ENCODE data around the gene TGFBR3. TPM values are rescaled to one million over a fixed set of nuclear protein-coding genes. Genes with fewer than 3 reads are reported as not detected.

TGFBR3 gene
- total RNA-seq, 1 experiment from 2014 or later = 14.5 TPM

DNA sequence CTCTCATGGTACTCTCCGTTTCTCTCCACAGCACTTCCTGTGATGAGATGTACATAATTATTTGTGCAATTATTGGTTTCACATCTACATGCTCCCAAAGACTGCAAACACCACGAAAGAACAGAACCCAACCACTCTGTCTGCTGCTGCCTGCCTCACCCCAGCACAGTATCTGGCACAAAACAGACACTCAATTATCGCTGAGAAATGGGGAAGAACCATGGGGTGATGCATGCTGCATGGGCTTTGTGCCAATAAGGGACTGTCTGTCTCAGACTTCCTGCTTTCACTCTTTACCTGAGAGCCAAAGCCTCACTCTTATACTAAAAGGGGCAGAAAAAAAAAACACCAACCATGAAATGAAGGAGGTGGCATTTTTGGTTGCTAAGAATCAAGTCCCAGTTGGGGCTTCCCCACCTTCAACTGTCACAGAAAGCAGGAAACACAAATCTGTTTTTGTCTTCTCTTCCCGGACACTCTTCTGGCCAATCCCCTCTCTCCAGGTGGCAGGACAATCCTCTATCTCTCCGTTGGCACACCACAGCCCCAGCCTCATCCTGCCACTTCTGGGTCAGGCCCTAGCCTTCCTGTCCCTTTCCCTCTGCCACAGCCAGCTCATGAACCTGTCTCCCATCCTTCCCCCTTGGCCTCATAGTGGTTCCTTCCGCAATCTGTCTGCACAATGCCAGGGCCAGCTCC is 82.0 kb downstream of the TGFBR3 start:
- no peak for DNase-seq (ENCODE audit: low read depth, low spot score)
- peaks cover 8% of the 10 kb centered on the region; the same call in 1 of the 2 replicates for H3K4me1 ChIP-seq (ENCODE audit: control insufficient read depth, insufficient read depth, low read length)
- BruUV-seq (replicated peaks) = no TSS peak
- in situ Hi-C loops (cut with HindIII; ENCODE audit: low pct_unique_long_range_greater_than_20kb, low sequenced_read_pairs) (no loop called here), intact Hi-C loops (cut with micrococcal nuclease; ENCODE audit: unreplicated experiment) (no loop called here)
- no peak for TF ChIP-seq SIN3A (IDR thresholded peaks at IDR 0.05; ENCODE audit: borderline replicate concordance, insufficient read depth, low read depth, low read length)
- no peak for TF ChIP-seq CTCF (IDR thresholded peaks at IDR 0.05)
- no peak for TF ChIP-seq TCF7L2 (IDR thresholded peaks at IDR 0.05; ENCODE audit: low read depth, low read length)
- TF ChIP-seq, protein P1, sequence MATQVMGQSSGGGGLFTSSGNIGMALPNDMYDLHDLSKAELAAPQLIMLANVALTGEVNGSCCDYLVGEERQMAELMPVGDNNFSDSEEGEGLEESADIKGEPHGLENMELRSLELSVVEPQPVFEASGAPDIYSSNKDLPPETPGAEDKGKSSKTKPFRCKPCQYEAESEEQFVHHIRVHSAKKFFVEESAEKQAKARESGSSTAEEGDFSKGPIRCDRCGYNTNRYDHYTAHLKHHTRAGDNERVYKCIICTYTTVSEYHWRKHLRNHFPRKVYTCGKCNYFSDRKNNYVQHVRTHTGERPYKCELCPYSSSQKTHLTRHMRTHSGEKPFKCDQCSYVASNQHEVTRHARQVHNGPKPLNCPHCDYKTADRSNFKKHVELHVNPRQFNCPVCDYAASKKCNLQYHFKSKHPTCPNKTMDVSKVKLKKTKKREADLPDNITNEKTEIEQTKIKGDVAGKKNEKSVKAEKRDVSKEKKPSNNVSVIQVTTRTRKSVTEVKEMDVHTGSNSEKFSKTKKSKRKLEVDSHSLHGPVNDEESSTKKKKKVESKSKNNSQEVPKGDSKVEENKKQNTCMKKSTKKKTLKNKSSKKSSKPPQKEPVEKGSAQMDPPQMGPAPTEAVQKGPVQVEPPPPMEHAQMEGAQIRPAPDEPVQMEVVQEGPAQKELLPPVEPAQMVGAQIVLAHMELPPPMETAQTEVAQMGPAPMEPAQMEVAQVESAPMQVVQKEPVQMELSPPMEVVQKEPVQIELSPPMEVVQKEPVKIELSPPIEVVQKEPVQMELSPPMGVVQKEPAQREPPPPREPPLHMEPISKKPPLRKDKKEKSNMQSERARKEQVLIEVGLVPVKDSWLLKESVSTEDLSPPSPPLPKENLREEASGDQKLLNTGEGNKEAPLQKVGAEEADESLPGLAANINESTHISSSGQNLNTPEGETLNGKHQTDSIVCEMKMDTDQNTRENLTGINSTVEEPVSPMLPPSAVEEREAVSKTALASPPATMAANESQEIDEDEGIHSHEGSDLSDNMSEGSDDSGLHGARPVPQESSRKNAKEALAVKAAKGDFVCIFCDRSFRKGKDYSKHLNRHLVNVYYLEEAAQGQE (IDR thresholded peaks at IDR 0.05; ENCODE audit: insufficient read depth in 1 of 2, low read depth in 2 of 2, low read length in 1 of 2) = no peak
- no peak for TF ChIP-seq POLR2AphosphoS5 (IDR thresholded peaks at IDR 0.05; ENCODE audit: low read depth, low read length)
- H3K27ac ChIP-seq (ENCODE audit: low read length) = peak overlapping the region; percentile 29; the same call in 1 of the 2 replicates
- H3K9me3 ChIP-seq (ENCODE audit: control insufficient read depth, insufficient read depth, low read depth, low read length) = no peaks in the 10 kb centered on the region
- ChIA-PET CTCF (no interaction called here), POLR2A (interaction anchor here (0.6 kb wide), 1 partner anchor 55 kb away, joined by 5 read pairs; no protein-coding TSS in a partner anchor)
- ATAC-seq = no peak
- H3K36me3 ChIP-seq (ENCODE audit: control insufficient read depth, insufficient read depth, low read length) = no peaks in the 10 kb centered on the region
- H3K27me3 ChIP-seq (ENCODE audit: control insufficient read depth, insufficient read depth, low read length) = no peaks in the 10 kb centered on the region
- no peak overlapping the region for H3K4me3 ChIP-seq (ENCODE audit: low read depth in 2 of 2, low read length in 2 of 2)

DNA sequence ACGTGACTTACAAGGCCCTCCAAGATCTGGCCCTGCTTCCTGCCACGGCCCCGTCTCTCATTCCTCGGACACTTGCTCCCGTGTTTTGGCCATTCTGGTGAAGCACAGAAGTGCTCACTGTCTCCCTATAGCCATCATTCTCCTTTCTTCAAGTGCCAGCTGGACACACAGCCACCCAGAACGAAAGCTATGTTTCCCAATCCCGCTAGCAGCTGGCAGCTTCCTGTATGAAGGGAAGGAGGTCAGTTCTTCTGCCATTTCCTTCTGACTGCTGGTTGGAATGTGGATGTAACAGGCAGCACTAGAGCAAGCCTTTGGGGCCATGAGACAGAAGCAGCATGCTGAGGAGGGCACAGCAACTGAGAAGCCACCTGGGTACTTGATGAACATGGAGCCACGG is 82.8 kb downstream of the TGFBR3 start:
- ChIA-PET POLR2A (no interaction called here), CTCF (no interaction called here)
- Histone ChIP-seq H3K9me3 (ENCODE audit: control insufficient read depth, insufficient read depth, low read depth, low read length) (no peaks in the 10 kb centered on the region), H3K27ac (ENCODE audit: low read length) (no peak overlapping the region), H3K36me3 (ENCODE audit: control insufficient read depth, insufficient read depth, low read length) (no peaks in the 10 kb centered on the region), H3K4me3 (ENCODE audit: low read depth in 2 of 2, low read length in 2 of 2) (no peak overlapping the region), H3K4me1 (ENCODE audit: control insufficient read depth, insufficient read depth, low read length) (peaks cover 7% of the 10 kb centered on the region; the same call in 1 of the 2 replicates), H3K27me3 (ENCODE audit: control insufficient read depth, insufficient read depth, low read length) (no peaks in the 10 kb centered on the region)
- ATAC-seq (no peak), DNase-seq (ENCODE audit: low read depth, low spot score) (no peak)
- intact Hi-C loops (cut with micrococcal nuclease; ENCODE audit: unreplicated experiment) (no loop called here), in situ Hi-C loops (cut with HindIII; ENCODE audit: low pct_unique_long_range_greater_than_20kb, low sequenced_read_pairs) (no loop called here)
- no peak for TF ChIP-seq TCF7L2 (IDR thresholded peaks at IDR 0.05; ENCODE audit: low read depth, low read length)
- no peak for TF ChIP-seq POLR2AphosphoS5 (IDR thresholded peaks at IDR 0.05; ENCODE audit: low read depth, low read length)
- no peak for TF ChIP-seq CTCF (IDR thresholded peaks at IDR 0.05)
- TF ChIP-seq, protein P1 (IDR thresholded peaks at IDR 0.05; ENCODE audit: insufficient read depth in 1 of 2, low read depth in 2 of 2, low read length in 1 of 2) = no peak
- TF ChIP-seq SIN3A (IDR thresholded peaks at IDR 0.05; ENCODE audit: borderline replicate concordance, insufficient read depth, low read depth, low read length) = no peak
- BruUV-seq (replicated peaks) = no TSS peak

Measured in Panc1 (cell line).